Measurements from ENCODE around the gene RAG2.

RAG2 gene

GRCh38 chr11:36609383-36609782 lies 11.3 kb upstream of the RAG2 start:
- DNase-seq (ENCODE audit: low spot score) (no peak), ATAC-seq (ENCODE audit: low read depth) (no peak)
- H3K36me3 ChIP-seq (ENCODE audit: low read depth): no peaks in the 10 kb centered on the region
- no peak for TF ChIP-seq CTCF (IDR thresholded peaks at IDR 0.05; ENCODE audit: poor library complexity, severe bottlenecking)
- H3K9me3 ChIP-seq (ENCODE audit: severe bottlenecking): no peaks in the 10 kb centered on the region
- H3K27me3 ChIP-seq (ENCODE audit: insufficient read depth, poor library complexity, severe bottlenecking): no peaks in the 10 kb centered on the region
- no peak overlapping the region for H3K27ac ChIP-seq (ENCODE audit: poor library complexity, severe bottlenecking)
- H3K4me3 ChIP-seq (ENCODE audit: severe bottlenecking): no peak overlapping the region
- no peaks in the 10 kb centered on the region for H3K4me1 ChIP-seq (ENCODE audit: insufficient read depth, poor library complexity, severe bottlenecking)

GRCh38 chr11:36608491-36609199 lies 10.6 kb upstream of the RAG2 start:
- Histone ChIP-seq H3K4me1 (ENCODE audit: insufficient read depth, poor library complexity, severe bottlenecking) (no peaks in the 10 kb centered on the region), H3K36me3 (ENCODE audit: low read depth) (no peaks in the 10 kb centered on the region), H3K4me3 (ENCODE audit: severe bottlenecking) (no peak overlapping the region), H3K9me3 (ENCODE audit: severe bottlenecking) (no peaks in the 10 kb centered on the region), H3K27me3 (ENCODE audit: insufficient read depth, poor library complexity, severe bottlenecking) (no peaks in the 10 kb centered on the region), H3K27ac (ENCODE audit: poor library complexity, severe bottlenecking) (no peak overlapping the region)
- DNase-seq (ENCODE audit: low spot score): no peak
- TF ChIP-seq CTCF (IDR thresholded peaks at IDR 0.05; ENCODE audit: poor library complexity, severe bottlenecking): no peak
- ATAC-seq (ENCODE audit: low read depth): no peak

GRCh38 chr11:36605221-36606216 lies 7.5 kb upstream of the RAG2 start:
- no peaks in the 10 kb centered on the region for H3K9me3 ChIP-seq (ENCODE audit: severe bottlenecking)
- no peaks in the 10 kb centered on the region for H3K27me3 ChIP-seq (ENCODE audit: insufficient read depth, poor library complexity, severe bottlenecking)
- no peaks in the 10 kb centered on the region for H3K4me1 ChIP-seq (ENCODE audit: insufficient read depth, poor library complexity, severe bottlenecking)
- no peak for ATAC-seq (ENCODE audit: low read depth)
- no peak overlapping the region for H3K27ac ChIP-seq (ENCODE audit: poor library complexity, severe bottlenecking)
- no peak for DNase-seq (ENCODE audit: low spot score)
- no peak overlapping the region for H3K4me3 ChIP-seq (ENCODE audit: severe bottlenecking)
- TF ChIP-seq CTCF (IDR thresholded peaks at IDR 0.05; ENCODE audit: poor library complexity, severe bottlenecking): no peak
- no peaks in the 10 kb centered on the region for H3K36me3 ChIP-seq (ENCODE audit: low read depth)

GRCh38 chr11:36602135-36602534 lies 4.1 kb upstream of the RAG2 start:
- DNase-seq (ENCODE audit: low spot score) (no peak), ATAC-seq (ENCODE audit: low read depth) (no peak)
- H3K36me3 ChIP-seq (ENCODE audit: low read depth): no peaks in the 10 kb centered on the region
- H3K27ac ChIP-seq (ENCODE audit: poor library complexity, severe bottlenecking): no peak overlapping the region
- no peaks in the 10 kb centered on the region for H3K4me1 ChIP-seq (ENCODE audit: insufficient read depth, poor library complexity, severe bottlenecking)
- H3K9me3 ChIP-seq (ENCODE audit: severe bottlenecking): no peaks in the 10 kb centered on the region
- no peaks in the 10 kb centered on the region for H3K27me3 ChIP-seq (ENCODE audit: insufficient read depth, poor library complexity, severe bottlenecking)
- no peak overlapping the region for H3K4me3 ChIP-seq (ENCODE audit: severe bottlenecking)
- TF ChIP-seq CTCF (IDR thresholded peaks at IDR 0.05; ENCODE audit: poor library complexity, severe bottlenecking): no peak

Measured in RWPE2 (cell line).